SJSA1 (cell line): ENCODE results near the gene ANKRD49. TPM values are rescaled to one million over a fixed set of nuclear protein-coding genes. Genes with fewer than 3 reads are reported as not detected.

ENCODE experiments used
- DNase-seq, 2 experiments: peaks; one replicate each; pipeline ENCODE4 v3.0.0-alpha.2; 2015 to 2020; ENCODE audit warnings: low spot score in 2 of 2, low read depth in 1 of 2
- H3K27ac ChIP-seq: fragments of 250-450 bp; sonication (Bioruptor Pico); 2 replicates; pipeline ENCODE4 v1.5.1; 2020; ENCODE audit warnings: mild to moderate bottlenecking, moderate library complexity
- H3K27me3 ChIP-seq: fragments of 250-450 bp; sonication (Bioruptor Pico); replicated peaks from 2 replicates; pipeline ENCODE4 v1.5.1; 2020; ENCODE audit warnings: mild to moderate bottlenecking, moderate library complexity
- H3K36me3 ChIP-seq: fragments of 250-450 bp; sonication (Bioruptor Pico); 2 replicates; pipeline ENCODE4 v1.5.1; 2020; ENCODE audit warnings: mild to moderate bottlenecking
- H3K4me1 ChIP-seq: fragments of 250-450 bp; sonication (Bioruptor Pico); replicated peaks from 2 replicates; pipeline ENCODE4 v1.6.1; 2021; ENCODE audit warnings: mild to moderate bottlenecking
- H3K4me3 ChIP-seq: fragments of 250-450 bp; sonication (Bioruptor Pico); 2 replicates; pipeline ENCODE4 v1.5.1; 2020; ENCODE audit warnings: mild to moderate bottlenecking
- H3K9me3 ChIP-seq: fragments of 250-450 bp; sonication (Bioruptor Pico); replicated peaks from 2 replicates; pipeline ENCODE4 v1.5.1; 2020; ENCODE audit warnings: mild to moderate bottlenecking
- total RNA-seq: library from RNA; depleted of rRNA; stranded (reverse); fragments of >200 nt; shearing (Covaris generic); gene quantifications from 2 replicates; pipeline ENCODE4 v1.2.3, GENCODE V29; 2014

The ANKRD49 gene
- total RNA-seq, 1 experiment from 2014 or later: 12.5 TPM

GRCh38 chr11:94516725-94517124 lies 22.9 kb downstream of the ANKRD49 start:
- no peak overlapping the region for H3K27ac ChIP-seq
- no peaks in the 10 kb centered on the region for H3K4me1 ChIP-seq
- H3K9me3 ChIP-seq: no peaks in the 10 kb centered on the region
- H3K36me3 ChIP-seq: no peaks in the 10 kb centered on the region
- DNase-seq: no peak
- H3K4me3 ChIP-seq: no peak overlapping the region
- H3K27me3 ChIP-seq: no peaks in the 10 kb centered on the region

DNA sequence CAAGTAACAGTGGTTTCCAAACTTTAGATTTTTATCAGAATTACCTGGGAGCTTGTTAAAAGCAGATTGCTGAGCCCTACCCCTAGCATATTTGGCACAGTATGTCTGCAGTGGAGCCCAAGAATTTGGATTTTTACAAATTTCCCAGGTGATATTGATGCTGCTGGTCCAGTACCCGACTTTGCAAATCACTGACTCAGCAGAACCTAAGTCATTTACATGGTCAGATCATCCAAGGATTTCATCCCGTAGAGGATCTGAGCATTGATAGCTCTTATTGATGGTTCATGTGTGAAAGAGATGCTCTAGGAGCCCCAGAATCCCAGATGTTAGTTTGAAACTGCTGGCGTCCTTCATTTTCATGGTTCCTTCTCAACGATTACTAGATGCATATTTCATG lies 24.5 kb downstream of the ANKRD49 start:
- DNase-seq: no peak
- Histone ChIP-seq H3K27ac (no peak overlapping the region), H3K4me3 (no peak overlapping the region), H3K4me1 (no peaks in the 10 kb centered on the region), H3K36me3 (no peaks in the 10 kb centered on the region), H3K9me3 (no peaks in the 10 kb centered on the region), H3K27me3 (no peaks in the 10 kb centered on the region)

GRCh38 chr11:94519478-94520084 lies 25.8 kb downstream of the ANKRD49 start:
- Histone ChIP-seq H3K36me3 (no peaks in the 10 kb centered on the region), H3K27ac (no peak overlapping the region), H3K4me3 (no peak overlapping the region), H3K4me1 (no peaks in the 10 kb centered on the region), H3K9me3 (no peaks in the 10 kb centered on the region), H3K27me3 (no peaks in the 10 kb centered on the region)
- peak in 1 of 2 experiments; percentile 10 for DNase-seq

DNA sequence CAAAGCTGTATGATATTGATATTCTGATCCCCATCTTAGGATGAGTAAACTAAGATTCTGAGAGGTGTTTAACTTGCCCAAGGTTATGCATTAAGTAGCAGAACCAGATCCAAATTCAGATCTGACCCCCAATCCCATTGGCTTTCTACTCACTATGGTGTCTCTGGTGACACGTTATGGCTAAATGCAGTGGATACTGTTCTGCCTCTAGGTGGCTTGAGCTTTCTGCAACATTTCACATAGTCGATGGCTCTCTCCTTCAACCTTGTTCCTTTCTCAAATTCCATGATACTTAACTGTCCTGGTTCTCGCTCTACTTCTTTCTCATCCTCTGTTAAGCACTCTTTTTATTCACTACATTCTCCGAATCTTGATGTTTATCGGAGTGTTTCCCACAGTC lies 27.9 kb downstream of the ANKRD49 start:
- no peak overlapping the region for H3K27ac ChIP-seq
- no peaks in the 10 kb centered on the region for H3K9me3 ChIP-seq
- no peak for DNase-seq
- H3K4me3 ChIP-seq: no peak overlapping the region
- H3K27me3 ChIP-seq: no peaks in the 10 kb centered on the region
- H3K4me1 ChIP-seq: no peaks in the 10 kb centered on the region
- H3K36me3 ChIP-seq: no peaks in the 10 kb centered on the region

- Histone ChIP-seq H3K36me3 (no peaks in the 10 kb centered on the region), H3K4me1 (no peaks in the 10 kb centered on the region), H3K27me3 (no peaks in the 10 kb centered on the region), H3K27ac (no peak overlapping the region), H3K9me3 (no peaks in the 10 kb centered on the region), H3K4me3 (no peak overlapping the region)
- DNase-seq: no peak
These were observed 30.6 kb downstream of the ANKRD49 start for GRCh38 chr11:94524341-94524740.

- DNase-seq: peak; percentile 27 to 56
- Histone ChIP-seq H3K9me3 (no peaks in the 10 kb centered on the region), H3K4me3 (no peak overlapping the region), H3K36me3 (no peaks in the 10 kb centered on the region), H3K27me3 (no peaks in the 10 kb centered on the region), H3K4me1 (no peaks in the 10 kb centered on the region), H3K27ac (no peak overlapping the region)
These were observed 32.0 kb downstream of the ANKRD49 start for GRCh38 chr11:94525546-94526324.

GRCh38 chr11:94526645-94527438 lies 33.1 kb downstream of the ANKRD49 start:
- no peaks in the 10 kb centered on the region for H3K36me3 ChIP-seq
- no peaks in the 10 kb centered on the region for H3K4me1 ChIP-seq
- no peak for DNase-seq
- no peak overlapping the region for H3K27ac ChIP-seq
- no peaks in the 10 kb centered on the region for H3K27me3 ChIP-seq
- H3K4me3 ChIP-seq: no peak overlapping the region
- no peaks in the 10 kb centered on the region for H3K9me3 ChIP-seq

- no peak overlapping the region for H3K27ac ChIP-seq
- no peak for DNase-seq
- H3K4me1 ChIP-seq: no peaks in the 10 kb centered on the region
- no peak overlapping the region for H3K4me3 ChIP-seq
- H3K9me3 ChIP-seq: no peaks in the 10 kb centered on the region
- no peaks in the 10 kb centered on the region for H3K36me3 ChIP-seq
- H3K27me3 ChIP-seq: no peaks in the 10 kb centered on the region
These were observed 34.8 kb downstream of the ANKRD49 start for GRCh38 chr11:94528551-94528950.

DNA sequence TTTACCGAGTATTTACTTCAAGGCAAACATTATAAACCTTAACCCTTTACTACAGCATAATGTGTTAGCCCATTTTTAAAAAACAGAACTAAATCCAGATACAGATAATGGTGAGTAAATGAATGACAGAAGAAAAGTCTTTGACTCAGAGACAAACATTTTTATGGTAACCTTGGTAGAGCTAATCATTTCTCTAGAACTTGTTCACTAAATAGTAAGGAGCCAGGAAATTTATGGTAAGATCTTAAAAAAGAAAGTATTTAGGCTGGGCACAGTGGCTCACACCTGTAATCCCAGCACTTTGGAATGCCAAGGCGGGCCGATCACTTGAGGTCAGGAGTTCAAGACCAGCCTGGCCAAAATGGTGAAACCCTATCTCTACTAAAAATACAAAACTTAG lies 38.4 kb downstream of the ANKRD49 start:
- Histone ChIP-seq H3K27me3 (no peaks in the 10 kb centered on the region), H3K4me1 (no peaks in the 10 kb centered on the region), H3K9me3 (no peaks in the 10 kb centered on the region), H3K27ac (no peak overlapping the region), H3K36me3 (no peaks in the 10 kb centered on the region), H3K4me3 (no peak overlapping the region)
- no peak for DNase-seq

GRCh38 chr11:94533206-94533605 lies 39.4 kb downstream of the ANKRD49 start:
- Histone ChIP-seq H3K4me1 (no peaks in the 10 kb centered on the region), H3K36me3 (no peaks in the 10 kb centered on the region), H3K9me3 (no peaks in the 10 kb centered on the region), H3K27me3 (no peaks in the 10 kb centered on the region), H3K27ac (no peak overlapping the region), H3K4me3 (no peak overlapping the region)
- DNase-seq: no peak

DNA sequence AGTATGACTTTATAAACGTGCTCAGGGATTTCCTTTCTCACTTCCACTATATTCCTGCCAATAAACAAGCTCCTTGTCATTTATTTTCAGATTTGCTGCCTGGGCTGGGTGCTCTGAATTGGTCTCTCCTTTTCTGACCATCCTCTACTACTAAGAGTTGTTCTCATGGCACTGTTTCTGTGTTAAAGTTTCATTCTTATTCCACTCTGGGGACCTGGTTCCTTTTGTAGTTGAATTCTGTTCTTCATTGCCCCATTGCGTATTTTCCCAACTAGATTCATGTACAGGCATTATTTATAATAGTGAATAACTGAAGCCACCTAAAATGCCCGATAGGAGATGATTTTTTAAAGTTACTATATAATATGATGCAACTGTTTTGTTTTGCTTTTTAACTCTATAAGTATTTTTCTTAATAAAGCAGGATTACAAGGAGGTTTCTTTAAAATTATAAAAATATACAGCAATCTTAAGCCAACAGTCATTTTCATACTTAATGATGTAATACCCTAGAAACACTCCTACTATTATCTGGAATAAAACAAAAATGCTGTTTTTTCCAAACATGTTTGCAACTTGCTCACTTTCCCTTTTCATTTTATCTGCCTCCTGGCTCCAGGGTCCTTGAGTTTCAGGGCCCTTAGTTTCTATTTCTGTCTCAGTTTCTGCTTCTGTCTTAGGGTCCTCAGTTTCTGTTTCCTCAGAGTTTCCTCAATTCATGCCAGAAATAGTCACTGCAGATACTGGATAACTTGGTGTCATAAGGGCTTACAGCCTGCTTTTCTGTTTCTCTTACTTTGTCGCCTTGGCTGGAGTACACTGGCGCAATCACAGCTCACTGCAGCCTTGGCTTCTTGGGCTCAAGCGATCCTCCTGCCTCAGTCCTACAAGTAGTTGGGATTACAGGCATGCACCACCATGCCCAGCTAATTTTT lies 40.2 kb downstream of the ANKRD49 start:
- no peaks in the 10 kb centered on the region for H3K36me3 ChIP-seq
- no peak overlapping the region for H3K27ac ChIP-seq
- no peak overlapping the region for H3K4me3 ChIP-seq
- DNase-seq: no peak
- H3K27me3 ChIP-seq: no peaks in the 10 kb centered on the region
- no peaks in the 10 kb centered on the region for H3K9me3 ChIP-seq
- no peaks in the 10 kb centered on the region for H3K4me1 ChIP-seq

DNA sequence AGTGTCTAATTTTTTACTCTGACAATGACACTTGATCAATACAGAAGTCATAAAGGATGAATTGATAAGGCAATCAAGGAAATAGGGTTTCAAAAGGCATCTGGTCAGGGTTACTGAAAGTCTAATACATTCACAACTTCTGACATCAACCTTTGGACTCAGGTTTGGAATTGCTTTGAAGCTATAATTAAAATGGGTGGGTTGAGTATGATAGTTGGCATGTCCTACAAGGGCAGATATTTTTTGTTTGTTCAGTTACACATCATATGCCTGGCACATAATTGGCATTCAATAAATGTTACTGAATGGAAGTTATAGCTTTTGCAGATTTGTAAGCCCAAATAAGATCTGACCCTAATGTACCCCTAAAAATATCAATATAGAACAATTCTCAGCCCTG lies 42.6 kb downstream of the ANKRD49 start:
- Histone ChIP-seq H3K4me1 (no peaks in the 10 kb centered on the region), H3K27ac (no peak overlapping the region), H3K9me3 (no peaks in the 10 kb centered on the region), H3K4me3 (no peak overlapping the region), H3K27me3 (no peaks in the 10 kb centered on the region), H3K36me3 (no peaks in the 10 kb centered on the region)
- no peak for DNase-seq

DNA sequence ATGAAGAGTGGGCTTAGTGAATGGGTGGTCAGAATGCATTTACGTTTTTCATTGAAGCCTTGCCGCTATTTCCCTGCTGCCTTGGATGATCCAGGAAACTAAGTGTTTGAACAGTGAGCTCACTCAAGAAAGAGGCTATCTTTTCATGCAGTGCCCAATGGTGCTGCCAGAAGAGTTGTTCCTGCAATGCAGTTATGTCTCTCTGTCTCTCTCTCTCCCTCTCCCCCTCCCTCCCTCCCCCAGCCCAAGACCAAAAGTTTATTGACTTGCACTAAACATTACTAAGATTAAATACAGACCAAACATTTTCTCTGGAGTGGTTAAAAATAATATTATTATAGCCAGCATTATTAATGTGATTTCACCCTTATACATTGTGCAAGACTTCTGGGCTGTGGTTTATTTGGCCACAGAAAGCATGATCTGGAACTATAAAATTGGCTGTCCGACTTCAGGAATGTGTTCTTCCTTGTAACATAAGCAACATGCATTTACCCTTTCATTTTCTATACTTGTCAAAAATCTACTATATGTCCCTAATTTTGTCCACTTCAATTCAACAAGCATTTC lies 43.3 kb downstream of the ANKRD49 start:
- no peaks in the 10 kb centered on the region for H3K27me3 ChIP-seq
- DNase-seq: no peak
- no peak overlapping the region for H3K4me3 ChIP-seq
- H3K4me1 ChIP-seq: no peaks in the 10 kb centered on the region
- H3K27ac ChIP-seq: no peak overlapping the region
- H3K36me3 ChIP-seq: no peaks in the 10 kb centered on the region
- no peaks in the 10 kb centered on the region for H3K9me3 ChIP-seq
